CD4-positive, alpha-beta T cell treated with Interleukin-2 at 100 ng/mL for 4 hours (primary cell): Measurements from ENCODE around the gene AGL.
"Not testable (repeated sequence)": the region's sequence is repeated elsewhere in the genome, so short reads cannot be mapped to it uniquely, and the experiment has no call there.

Source experiments
- DNase-seq: peaks from one replicate; pipeline ENCODE4 v3.0.0-alpha.2; 2020; ENCODE audit warnings: low spot score

Gene AGL

GRCh38 chr1:99851850-99852454, 1.8 kb downstream of the AGL start:
- DNase-seq, result no peak

- no peak for DNase-seq
Observed at GRCh38 chr1:99852648-99853047, 2.5 kb downstream of the AGL start.

GRCh38 chr1:99855914-99856450, 5.8 kb downstream of the AGL start:
- DNase-seq, result no peak

DNA sequence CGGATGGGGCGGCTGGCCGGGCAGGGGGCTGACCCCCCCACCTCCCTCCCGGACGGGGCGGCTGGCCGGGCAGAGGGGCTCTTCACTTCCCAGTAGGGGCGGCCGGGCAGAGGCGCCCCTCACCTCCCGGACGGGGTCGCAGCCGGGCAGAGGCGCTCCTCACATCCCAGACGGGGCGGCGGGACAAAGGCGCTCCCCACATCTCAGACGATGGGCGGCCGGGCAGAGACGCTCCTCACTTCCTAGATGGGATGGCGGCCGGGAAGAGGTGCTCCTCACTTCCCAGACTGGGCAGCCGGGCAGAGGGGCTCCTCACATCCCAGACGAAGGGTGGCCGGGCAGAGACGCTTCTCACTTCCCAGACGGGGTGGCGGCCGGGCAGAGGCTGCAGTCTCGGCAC, 6.9 kb downstream of the AGL start:
- DNase-seq, result not testable (repeated sequence)

DNA sequence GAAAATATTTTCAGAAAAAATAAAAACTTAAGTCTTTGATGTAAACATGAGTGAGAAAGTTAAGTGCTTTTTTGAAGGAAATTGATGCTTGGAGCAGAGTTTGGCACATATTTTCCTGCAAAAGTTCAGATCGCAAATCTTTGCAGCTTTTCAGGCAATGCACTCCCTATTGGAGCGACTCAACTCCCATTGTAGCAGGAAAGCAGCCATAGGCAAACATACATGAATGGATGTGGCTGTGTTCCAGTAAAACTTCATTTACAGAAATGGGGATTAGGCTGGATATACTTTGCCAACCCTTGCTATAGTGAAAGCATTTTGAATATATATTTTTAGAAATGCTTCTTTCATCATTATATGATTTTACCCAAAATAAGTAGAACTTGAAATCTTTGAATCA, 8.1 kb downstream of the AGL start:
- DNase-seq, result no peak

GRCh38 chr1:99858881-99859280, 8.7 kb downstream of the AGL start:
- no peak for DNase-seq

GRCh38 chr1:99860703-99861102, 10.5 kb downstream of the AGL start:
- DNase-seq, result no peak

- DNase-seq, result no peak
Observed at GRCh38 chr1:99867682-99868081, 17.5 kb downstream of the AGL start.

DNA sequence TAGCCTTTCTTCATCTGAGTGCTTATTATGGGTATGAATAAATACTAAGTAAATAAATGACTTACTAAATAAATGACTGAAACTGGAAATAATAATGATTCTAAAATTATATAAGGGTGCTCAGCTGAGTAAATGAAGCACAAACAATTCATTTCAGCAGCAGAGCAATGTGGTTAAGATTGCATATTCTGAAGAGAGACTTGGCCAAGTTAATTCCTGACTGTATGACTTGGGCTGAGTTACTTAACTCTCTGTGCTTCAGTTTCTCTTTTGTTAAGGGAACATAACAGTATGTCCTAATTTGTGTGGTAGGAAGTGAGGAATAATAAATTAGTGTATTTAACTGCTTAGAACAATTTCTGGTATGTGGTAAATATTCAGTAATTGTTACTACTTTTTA, 19.1 kb downstream of the AGL start:
- DNase-seq, result no peak

DNA sequence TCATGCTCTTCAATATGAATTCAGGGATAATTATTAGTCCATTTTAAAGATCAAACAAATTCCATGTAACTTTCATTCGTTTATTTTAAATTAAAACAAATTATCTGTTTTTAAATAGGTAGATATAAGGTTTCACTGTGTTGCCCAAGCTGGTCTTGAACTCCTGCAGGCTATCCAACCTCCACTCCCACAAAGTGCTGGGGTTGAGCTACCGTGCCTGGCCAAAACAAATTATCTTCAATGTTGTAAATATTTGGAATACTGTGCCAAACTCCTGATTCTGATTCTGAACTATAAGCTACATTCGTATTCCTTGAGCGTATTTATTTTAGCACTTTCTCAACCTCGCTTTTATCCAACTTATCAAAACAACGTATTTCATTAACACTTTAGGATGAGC, 19.6 kb downstream of the AGL start:
- DNase-seq, result no peak

GRCh38 chr1:99872063-99872462, 21.9 kb downstream of the AGL start:
- no peak for DNase-seq

GRCh38 chr1:99877568-99877967, 27.4 kb downstream of the AGL start:
- no peak for DNase-seq

- DNase-seq, result no peak
Observed at GRCh38 chr1:99886179-99886578, 36.0 kb downstream of the AGL start.

DNA sequence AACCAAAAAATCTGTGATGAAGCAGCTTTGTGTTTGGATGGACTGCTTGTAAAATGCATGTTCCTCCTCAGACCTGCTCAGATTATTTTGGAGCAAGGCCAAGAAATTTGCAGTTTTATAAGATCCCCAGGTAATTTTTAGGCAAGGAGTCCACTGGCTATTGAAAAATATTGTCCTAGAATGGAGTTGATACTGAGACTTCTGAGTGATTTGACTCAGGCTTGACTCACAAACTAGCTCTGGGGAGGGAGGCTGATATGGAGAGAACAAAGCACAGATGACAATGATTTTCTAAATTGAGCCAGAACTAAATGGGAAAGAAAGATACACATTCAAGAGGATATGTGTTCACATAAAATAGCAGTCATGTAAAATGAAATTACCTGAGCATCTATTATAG, 36.7 kb downstream of the AGL start:
- no peak for DNase-seq

DNA sequence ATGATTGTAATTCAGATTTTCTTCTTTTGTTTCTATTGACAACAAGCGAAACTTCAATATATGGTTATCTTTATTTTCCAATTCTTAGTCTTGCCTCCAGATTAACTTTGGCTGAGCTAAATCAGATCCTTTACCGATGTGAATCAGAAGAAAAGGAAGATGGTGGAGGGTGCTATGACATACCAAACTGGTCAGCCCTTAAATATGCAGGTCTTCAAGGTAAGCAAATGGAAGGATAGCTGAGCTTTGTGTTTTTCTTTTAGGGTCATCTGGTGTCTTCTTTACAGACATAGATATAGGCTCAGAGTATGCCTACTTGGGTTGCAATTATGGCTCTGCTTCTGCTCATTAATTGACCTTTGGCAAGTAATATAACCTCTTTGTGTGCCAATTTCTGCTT, 37.7 kb downstream of the AGL start:
- DNase-seq, result no peak

- DNase-seq, result no peak
Observed at GRCh38 chr1:99891997-99892396, 41.8 kb downstream of the AGL start.

GRCh38 chr1:99903278-99903677, 53.1 kb downstream of the AGL start:
- not testable (repeated sequence) for DNase-seq

DNA sequence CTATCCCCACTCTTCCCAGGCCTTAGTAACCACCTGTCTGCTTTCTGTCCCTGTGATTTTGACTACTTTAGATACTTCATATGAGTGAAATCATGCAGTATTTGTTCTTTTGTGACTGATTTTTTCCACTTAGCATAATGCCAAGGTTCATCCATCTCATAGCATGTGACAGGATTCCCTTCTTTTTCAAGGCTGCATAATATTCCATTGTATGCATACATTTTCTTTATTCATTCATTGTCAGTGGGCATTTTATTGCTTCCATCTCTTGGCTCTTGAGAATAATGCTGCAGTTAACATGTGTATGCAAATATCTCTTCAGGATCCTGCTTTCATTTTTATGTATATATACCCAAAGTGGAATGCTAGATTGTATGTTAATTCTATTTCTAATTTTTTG, 56.4 kb downstream of the AGL start:
- DNase-seq, result no peak

DNA sequence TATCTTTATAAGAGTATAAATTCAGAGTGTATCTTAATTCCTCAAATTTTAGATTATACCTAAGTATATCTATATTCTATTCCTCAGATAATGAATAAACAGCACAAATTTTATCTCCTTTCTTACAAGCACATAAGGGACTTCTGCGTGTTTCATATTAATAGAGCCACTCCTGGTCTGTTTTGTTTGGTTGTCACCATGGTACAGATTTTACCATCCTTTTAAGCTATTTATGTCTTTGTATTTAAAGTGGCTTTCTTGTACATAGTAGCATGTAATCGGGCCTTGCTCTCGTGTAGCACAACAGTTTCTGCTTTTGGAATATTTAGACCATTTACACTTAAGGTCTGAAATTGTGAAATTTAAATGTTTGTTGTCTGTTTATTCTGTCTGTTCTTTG, 67.1 kb downstream of the AGL start:
- no peak for DNase-seq

DNA sequence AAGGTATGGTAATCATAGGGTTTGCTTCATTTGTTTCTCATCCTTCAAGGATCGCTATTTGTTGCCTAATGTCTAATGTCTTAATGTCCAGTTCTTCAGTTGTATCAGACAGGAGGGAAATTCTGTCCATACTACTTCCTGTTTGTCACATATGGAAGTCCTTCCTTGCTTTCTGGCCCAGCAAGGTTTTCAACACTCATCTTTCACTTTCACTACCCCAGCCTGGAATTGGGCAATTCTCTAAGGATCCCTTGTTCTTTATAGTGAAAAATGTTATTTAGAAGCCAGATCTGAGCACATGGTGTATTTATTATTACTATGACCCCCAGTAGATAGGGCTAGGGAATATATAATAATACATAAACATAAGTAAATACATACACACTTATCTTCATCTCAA, 69.1 kb downstream of the AGL start:
- DNase-seq, result no peak

DNA sequence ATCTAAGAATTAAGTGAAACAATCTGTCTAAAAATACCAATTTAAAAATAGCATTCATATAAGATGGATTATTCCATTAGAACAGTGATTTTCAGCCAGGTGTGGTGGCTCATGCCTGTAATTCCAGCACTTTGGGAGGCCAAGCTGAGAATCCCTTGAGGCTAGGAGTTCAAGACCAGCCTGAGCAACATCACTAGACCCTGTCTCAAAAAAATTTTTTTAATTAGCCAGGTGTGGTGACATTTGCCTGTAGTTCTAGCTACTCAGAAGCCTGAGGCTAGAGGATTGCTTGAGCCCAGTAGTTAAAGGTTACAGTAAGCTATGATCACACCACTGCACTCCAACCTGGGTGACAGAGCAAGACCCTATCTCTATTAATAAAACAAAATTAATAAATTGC, 84.6 kb downstream of the AGL start:
- DNase-seq, result no peak

GRCh38 chr1:99935534-99935933, 85.4 kb downstream of the AGL start:
- no peak for DNase-seq

DNA sequence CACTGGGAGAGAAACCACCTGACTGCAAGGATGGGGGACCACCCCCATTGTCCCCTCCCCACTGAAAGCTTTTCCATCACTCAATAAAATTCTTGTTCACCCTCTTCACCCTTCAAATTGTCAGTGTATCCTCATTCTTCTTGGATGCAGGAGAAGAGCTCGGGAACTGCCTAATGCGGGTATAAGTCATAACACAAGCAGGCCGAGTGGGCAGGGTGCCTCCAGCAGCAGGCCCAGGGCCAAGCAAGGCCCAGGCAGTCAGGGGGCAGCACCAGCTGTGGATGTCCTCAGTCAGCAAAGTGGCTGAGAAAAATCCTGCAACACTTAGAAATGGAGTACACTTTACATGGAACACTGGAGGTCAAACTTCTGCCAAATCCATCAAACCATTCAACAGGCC, 85.9 kb downstream of the AGL start:
- DNase-seq, result no peak

DNA sequence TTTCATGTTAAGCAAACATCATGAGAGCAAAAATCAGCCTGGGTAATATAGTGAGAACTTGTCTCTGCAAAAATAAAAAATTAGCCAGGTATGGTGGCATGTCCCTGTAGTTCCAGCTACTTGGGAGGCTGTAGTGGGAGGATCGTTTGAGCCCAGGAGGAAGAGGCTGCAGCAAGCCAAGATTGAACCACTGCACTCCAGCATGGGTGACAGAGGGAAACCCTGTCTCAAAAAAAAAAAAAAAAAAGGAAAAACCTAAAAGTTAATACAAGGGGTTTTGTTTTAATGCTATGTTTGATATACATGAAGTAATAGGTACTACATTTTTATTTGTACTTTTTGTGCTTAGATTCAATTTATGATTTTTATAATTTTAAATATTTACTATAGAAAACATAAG, 92.6 kb downstream of the AGL start:
- DNase-seq, result no peak
